ENCODE results near the gene ZYG11B.
"Not testable (repeated sequence)": the region's sequence is repeated elsewhere in the genome, so short reads cannot be mapped to it uniquely, and the experiment has no call there.

The ZYG11B gene

DNA sequence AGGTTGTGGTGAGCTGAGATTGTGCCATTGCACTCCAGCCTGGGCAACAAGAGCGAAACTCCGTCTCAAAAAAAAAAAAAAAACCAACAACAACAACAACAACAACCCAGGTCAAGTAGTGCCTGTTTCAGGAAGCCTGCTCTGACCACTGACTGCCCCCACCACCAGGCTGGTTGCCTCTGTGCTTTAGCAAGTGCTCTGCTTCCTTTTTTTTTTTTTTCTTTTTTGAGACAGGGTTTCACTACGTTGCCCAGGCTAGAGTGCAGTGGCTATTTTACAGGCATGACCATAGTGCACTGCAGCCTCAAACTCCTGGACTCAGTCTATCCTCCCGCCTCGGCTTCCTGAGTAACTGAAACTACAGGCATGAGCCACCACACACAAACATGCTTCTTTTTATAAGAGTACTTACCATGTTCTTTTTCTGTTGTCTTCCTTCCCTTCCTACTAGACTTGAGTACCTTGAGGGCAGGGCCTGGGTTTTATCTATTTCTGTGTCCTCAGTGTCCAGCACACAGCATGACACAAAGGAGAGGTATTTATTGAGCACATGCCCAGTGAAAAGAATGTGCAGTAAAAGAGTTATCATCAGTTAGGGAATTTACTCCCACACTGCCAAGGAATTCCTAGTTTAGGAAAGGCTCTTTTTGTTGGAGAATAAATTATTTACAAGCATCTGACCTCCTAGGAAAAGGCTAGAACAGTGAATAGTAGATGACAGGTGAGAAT lies 18.2 kb upstream of the ZYG11B start:
- DNase-seq (ENCODE audit: low spot score): no peak

GRCh38 chr1:52709016-52709415 lies 17.2 kb upstream of the ZYG11B start:
- no peak for DNase-seq (ENCODE audit: low spot score)

DNA sequence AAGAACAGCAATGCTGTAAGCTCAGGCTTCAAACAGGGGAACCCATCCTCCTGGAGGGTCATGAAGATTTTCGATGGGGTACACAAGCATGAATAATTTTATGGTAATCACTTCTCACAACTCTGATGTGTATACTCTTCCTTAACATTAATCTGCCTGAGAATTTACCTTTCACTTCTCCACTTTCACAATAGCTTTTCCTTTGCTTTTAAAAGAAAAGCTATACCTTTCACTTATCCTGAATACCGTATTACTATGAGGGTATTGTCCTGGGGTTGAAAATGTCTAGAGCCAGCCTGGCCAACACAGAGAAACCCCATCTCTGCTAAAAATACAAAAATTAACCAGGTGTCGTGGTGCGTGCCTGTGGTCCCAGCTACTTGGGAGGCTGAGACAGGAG lies 12.7 kb upstream of the ZYG11B start:
- no peak for DNase-seq (ENCODE audit: low spot score)

GRCh38 chr1:52715296-52715695 lies 11.0 kb upstream of the ZYG11B start:
- not testable (repeated sequence) for DNase-seq (ENCODE audit: low spot score)

DNA sequence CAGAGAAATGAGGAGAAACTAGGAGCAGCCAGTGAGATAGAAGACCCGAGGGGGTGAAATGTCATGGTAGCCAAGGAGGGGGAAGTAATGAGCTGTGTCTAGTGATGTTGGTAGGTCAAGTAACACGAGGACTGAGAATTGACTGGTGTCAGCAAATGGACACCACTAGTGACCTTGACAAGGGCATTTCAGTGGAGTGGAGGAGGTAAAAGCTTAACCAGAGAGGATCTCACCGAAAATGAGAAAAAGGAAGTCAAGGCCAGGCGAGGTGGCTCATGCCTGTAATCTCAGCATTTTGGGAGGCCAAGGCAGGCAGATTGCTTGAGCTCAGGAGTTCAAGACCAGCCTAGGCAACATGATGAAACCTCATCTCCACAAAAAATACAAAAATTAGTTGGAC lies 3.0 kb upstream of the ZYG11B start:
- no peak for DNase-seq (ENCODE audit: low spot score)

DNA sequence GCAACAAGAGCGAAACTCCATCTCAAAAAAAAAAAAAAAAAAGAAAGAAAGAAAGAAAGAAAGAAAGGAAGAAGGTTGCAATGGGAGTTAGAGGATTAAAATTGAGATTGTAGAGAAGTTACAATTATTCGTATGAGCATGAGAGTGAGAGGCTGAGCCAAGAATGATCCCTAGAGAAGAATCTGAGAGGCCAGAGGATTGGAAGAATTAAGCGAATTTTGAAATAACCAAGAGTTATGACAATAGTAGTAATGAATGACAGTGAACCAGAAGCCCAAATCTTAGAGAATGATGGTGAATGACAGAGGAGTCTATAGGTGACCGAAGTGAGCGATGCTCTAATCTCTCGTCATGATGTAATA lies 369 bp upstream of the ZYG11B start:
- no peak for DNase-seq (ENCODE audit: low spot score)

DNA sequence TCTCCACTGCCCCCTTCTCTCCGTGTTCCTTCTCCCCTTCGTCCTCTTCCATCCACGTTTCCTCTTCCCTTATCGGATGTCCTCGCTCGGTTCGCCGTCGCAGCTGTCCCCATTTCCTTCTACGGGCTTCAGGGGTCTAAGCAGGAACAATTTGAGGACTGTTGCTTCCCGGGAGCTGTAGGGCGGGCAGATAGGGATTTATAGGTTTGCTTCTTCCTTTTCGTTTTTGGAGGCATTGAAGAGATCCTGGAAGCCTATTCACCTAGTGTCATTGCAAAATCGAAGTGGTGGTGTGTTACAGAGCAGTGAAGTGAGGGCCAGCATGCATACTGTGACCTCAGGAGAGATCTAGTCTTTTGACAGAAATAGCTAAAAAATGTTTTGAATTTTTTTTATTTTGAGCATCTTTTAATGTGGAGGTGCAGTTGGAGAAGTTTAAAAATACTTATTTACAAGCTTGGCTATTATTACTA lies 897 bp downstream of the ZYG11B start:
- peak; percentile 28 for DNase-seq (ENCODE audit: low spot score)

GRCh38 chr1:52727956-52728656 lies 1.9 kb downstream of the ZYG11B start:
- no peak for DNase-seq (ENCODE audit: low spot score)

DNA sequence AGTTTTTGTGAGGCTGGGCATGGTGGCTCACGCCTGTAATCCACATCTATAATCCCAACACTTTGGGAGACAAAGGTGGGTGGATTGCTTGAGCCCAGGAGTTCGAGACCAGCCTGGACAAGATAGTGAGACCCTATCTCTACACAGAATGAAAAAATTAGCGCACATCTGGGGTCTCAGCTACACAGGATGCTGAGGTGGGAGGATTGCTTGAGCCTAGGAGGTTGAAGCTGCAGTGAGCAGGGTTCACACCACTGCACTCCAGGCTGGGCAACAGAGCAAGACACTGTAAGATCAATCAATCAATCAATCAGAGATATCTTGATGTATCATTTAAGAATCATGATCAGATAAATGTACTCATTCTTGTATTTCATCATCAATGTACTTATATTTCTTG lies 7.1 kb downstream of the ZYG11B start:
- no peak for DNase-seq (ENCODE audit: low spot score)

DNA sequence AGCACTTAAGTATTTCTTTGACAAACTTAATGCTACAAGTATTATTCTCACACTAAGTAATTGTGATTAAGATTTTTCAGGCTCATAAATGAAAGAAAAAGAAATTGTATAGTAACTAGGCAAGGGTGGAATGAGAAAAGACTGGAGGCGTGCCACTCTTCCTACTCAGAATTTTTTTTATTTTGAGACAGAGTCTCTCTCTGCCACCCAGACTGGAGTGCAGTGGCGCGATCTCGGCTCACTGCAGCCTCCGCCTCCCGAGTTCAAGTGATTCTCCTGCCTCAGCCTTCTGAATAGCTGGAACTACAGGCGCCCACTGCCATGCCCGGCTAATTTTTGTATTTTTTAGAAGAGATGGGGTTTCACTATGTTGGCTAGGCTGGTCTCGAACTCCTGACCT lies 9.1 kb downstream of the ZYG11B start:
- DNase-seq (ENCODE audit: low spot score): not testable (repeated sequence)

- DNase-seq (ENCODE audit: low spot score): no peak
Observed at GRCh38 chr1:52738148-52738547, 11.9 kb downstream of the ZYG11B start.

GRCh38 chr1:52738893-52739292 lies 12.6 kb downstream of the ZYG11B start:
- DNase-seq (ENCODE audit: low spot score): no peak

GRCh38 chr1:52739699-52740467 lies 13.6 kb downstream of the ZYG11B start:
- DNase-seq (ENCODE audit: low spot score): no peak

DNA sequence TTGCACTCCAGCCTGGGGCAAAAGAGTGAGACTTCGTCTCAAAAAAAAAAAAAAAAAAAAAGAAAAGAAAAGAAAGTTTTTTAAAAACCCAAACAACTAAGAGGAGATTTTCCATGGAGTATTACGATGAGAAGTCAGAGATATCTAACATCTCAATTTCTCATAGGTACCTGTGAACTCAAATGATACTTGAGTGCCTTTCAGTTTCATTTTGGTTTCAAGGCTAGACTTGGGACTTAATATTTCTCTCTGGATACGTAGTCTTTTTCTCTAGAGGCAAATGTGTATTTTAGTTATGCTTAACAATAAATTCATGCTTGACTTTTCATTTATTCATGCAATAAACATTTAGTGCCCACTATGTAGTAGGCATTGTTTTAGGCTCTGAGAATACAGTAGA lies 15.0 kb downstream of the ZYG11B start:
- DNase-seq (ENCODE audit: low spot score): no peak

GRCh38 chr1:52746189-52746588 lies 19.9 kb downstream of the ZYG11B start:
- DNase-seq (ENCODE audit: low spot score): no peak

DNA sequence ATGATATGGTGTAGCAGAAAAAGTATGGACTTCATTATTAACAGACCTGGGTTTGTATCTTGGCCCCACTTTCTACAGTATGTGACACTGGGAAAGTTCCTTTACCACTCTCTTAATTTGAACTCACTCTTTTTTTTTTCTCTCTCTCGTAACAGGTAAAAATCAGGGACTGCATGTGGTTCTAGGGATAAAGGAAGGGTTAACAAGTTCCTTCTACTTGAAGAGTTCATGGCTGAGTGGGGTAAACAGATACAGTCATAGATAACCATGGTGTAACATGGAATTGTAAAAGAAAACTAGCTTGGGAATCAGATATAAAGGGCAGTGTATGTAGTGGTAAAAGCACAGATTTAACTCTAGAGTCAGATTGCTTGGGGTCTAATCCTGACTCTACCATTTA lies 21.2 kb downstream of the ZYG11B start:
- DNase-seq (ENCODE audit: low spot score): no peak

DNA sequence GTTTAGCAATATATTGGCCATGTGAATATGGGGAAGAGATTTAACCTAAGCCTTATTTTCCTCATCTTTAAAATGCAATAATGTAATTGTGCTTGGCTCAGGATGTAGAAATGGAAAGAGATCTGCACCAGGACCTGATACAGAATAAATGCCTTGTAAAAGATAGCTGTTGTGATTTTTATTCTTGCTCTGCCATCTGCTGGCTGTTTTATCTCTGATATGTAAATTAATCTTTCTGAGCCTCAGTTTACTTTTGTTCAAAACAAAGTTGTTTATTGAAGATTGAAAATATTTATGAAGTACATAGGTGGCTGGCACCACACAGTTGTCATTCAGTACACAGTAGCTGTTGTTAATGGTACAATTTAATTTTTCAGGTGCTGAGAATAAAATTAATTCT lies 21.9 kb downstream of the ZYG11B start:
- no peak for DNase-seq (ENCODE audit: low spot score)

DNA sequence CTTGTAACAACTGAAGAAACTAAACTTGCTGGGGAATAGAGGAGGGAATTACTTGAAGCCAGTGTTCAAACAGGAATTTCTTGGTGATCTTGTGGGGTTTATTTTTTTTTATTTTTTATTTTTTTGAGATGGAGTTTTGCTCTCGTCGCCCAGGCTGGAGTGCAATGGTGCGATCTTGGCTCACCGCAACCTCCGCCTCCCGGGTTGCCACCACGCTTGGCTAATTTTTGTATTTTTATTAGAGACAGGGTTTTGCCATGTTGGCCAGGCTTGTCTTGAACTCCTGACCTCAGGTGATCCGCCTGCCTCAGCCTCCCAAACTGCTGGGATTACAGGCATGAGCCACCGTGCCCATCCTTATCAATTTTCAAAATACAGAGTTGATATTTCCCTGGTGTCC lies 23.2 kb downstream of the ZYG11B start:
- DNase-seq (ENCODE audit: low spot score): not testable (repeated sequence)

- DNase-seq (ENCODE audit: low spot score): not testable (repeated sequence)
Observed at GRCh38 chr1:52750139-52750538, 23.9 kb downstream of the ZYG11B start.

- DNase-seq (ENCODE audit: low spot score): no peak
Observed at GRCh38 chr1:52751589-52752483, 25.6 kb downstream of the ZYG11B start.

GRCh38 chr1:52752484-52752826 lies 26.2 kb downstream of the ZYG11B start:
- no peak for DNase-seq (ENCODE audit: low spot score)

GRCh38 chr1:52753169-52753568 lies 26.9 kb downstream of the ZYG11B start:
- DNase-seq (ENCODE audit: low spot score): no peak

Data from iPS-NIHi11 (cell line).